Superior temporal gyrus (tissue), 1 donor: ENCODE measurements around the gene ARG2.

Source experiments
- DNase-seq: peaks from one replicate; pipeline ENCODE4 v3.0.0-alpha.2; 2016; ENCODE audit errors: extremely low spot score

Gene ARG2

DNA sequence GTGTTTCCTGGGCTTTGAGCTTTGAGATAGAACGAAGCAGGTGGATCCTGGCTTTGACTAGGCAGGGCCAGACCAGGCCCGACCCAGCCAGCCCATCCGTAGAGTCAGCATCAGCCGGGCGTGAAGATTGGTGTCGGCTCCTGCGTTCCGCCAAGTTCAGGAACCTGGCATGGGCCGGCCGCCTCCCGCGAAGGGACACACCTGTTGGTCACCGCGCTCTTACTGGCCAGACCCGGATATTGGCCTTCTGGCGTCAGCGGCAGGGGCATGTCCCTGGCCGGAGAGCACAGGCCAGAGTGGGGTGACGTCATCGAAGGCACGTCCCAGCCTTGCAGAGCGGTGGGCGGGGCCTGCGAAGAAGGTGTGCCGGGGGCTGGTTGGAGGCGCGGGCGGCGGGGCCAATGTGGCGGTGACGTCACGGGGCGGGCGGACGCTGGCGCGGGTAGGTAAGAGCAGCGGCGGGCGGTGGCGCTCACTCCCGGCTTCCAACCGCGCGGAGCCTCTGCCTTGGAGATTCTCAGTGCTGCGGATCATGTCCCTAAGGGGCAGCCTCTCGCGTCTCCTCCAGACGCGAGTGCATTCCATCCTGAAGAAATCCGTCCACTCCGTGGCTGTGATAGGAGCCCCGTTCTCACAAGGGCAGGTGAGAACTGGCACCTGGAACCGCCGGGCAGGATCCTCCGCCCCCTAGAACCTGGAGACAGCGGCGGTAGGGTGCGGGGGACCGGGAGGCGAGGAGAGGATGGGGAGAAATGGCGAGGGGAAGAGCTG lies at the start of gene ARG2:
ARG2 (plus strand) TSS at position 475 of the 771 bp plus-strand sequence; CDS start at position 533, 58 bp downstream.
- peak; percentile 86 for DNase-seq

- no peak for DNase-seq
Measured at GRCh38 chr14:67570453-67570852, 49.3 kb upstream of the ARG2 start.

DNA sequence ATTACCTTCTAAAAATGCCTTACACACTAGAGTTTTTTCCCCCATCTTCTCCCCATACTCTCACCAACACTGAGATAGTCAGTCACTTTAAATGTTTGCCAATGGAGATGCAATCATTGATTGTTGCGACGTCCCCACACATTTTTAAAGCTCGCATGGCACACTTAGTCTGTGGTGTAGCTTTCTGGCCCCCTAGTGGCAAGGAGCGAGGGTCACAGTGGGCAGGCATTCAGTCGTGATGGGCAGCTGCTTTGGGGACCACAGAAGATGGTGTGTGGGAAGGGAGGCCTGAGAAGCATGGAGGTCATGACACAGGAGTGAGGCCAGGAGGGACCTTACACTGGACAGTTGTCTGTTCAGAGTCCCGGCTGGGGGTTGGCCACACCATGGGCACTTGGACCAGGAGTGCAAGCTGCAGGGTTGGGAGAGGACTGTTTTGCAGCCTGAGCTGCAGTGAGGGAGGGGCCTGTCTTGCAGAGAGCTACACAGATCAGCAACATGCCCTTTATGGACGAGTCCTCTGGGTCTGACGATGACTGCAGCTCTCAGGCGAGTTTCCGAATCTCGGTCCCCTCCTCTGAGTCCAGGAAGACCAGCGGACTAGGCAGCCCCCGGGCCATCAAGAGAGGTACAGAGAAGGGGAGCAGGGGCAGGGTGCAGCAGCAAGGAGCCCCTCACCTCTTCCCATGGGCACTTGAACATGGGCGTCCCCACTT lies 48.3 kb upstream of the ARG2 start:
- peak; percentile 82 for DNase-seq

DNA sequence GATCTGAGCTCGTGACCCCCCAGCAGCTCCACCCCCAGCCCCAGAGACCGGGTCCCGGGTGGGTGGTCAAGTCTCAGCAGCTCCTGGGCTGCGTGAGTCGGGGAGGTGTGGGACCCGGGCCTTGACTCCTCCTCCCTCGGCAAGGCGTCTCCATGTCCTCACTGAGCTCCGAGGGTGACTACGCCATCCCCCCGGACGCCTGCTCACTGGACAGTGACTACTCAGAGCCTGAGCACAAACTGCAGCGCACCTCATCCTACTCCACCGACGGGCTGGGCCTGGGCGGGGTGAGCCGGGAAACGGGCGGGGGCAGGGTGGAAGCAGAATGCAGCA lies 47.8 kb upstream of the ARG2 start:
- DNase-seq, result no peak

DNA sequence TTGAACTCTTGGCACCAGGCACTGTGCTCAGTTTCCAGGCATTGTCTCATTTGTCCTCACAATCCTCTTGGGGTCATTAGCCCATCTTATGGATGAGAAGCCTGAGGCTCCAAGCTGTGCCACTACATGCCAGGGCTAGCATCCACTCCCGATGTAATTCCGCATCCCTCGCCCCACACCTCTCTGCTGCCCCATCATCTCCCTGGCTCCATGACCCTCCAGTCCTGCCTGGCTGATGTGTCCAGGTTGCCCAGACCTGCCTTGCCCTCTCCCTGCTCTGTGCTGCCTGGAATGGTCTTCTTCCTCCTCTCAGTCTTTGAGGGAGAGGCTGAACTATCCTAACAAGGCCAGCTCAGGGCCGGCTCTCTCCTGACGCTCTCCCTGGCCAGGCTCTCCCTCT lies 47.1 kb upstream of the ARG2 start:
- DNase-seq, result no peak

- no peak for DNase-seq
Measured at GRCh38 chr14:67573228-67574010, 46.3 kb upstream of the ARG2 start.

DNA sequence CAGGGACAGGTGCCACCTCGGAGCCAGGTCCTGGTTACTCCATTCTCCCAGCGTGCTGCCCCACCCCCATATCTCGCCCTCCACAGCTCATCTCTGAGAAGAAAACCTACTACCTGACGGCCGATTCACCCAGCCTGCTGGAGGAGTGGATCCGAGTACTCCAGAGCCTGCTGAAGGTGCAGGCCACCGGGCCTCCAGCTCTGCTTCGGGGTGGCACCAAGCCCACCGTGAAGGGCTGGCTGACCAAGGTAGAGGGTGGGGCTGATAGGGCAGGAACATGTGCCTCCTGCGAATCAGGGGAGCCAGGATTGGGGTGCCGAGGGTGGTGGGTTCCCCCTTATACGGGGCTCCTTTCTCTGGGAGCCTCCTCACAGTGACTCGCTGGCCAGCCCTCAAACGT lies 45.6 kb upstream of the ARG2 start:
- DNase-seq, result no peak

- DNase-seq, result no peak
Measured at GRCh38 chr14:67574806-67575205, 44.9 kb upstream of the ARG2 start.

DNA sequence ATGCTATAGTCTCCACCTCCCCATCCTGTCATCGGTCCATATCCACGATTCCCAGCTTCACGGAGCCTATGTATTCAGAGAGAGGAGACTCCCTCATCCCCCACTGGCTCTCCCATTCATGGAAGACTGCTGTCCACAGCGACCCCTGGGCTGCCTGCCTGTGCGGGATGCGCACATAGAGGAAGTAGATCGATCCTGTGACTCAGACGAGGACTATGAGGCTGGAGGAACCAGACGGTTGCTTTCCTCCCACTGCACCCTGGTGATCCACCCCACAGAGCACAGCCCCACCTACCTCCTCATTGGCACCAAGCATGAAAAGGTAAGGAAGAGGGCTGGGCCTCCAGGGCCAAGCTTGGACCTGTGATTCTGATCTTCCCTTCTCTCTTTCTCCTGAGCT lies 44.0 kb upstream of the ARG2 start:
- DNase-seq, result no peak

- DNase-seq, result no peak
Measured at GRCh38 chr14:67576216-67576955, 43.3 kb upstream of the ARG2 start.

- DNase-seq, result no peak
Measured at GRCh38 chr14:67577181-67577808, 42.4 kb upstream of the ARG2 start.

DNA sequence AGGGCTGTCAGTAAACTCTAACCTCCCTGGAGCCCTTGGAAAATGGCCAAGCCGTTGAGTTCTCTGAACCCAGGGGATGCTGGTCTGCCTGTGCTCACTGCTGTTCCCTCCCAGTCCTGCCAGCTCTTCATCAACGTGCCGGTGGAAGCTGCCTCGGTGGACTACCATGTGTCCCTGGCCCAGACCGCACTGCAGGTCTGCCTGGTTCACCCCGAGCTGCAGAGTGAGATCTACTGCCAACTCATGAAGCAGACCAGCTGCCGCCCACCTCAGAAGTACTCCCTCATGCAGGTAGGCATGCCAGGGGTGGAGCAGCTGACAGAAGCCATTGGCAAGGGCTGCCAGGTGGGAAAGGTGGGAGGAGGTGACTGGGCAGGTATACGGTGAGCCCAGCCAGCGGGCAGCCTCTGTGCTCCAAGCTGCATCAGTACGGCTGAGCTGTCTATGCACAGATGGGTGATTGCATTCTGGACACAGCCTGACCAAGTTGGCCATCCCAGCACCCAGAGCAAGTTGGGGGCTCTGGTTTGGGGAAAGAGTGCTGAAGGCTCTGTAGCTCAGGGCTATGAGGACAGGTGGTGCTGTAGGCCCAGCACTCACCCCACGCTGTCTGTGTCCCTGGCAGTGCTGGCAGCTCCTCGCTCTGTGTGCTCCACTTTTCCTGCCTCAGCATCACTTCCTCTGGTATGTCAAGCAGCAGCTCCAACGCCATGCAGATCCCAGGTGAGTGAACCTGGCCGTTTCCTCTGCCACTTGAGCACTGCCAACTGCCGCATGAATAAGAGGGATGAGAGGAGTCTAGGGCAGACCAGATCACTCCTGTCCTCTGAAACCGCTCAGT lies 41.6 kb upstream of the ARG2 start:
- DNase-seq, result no peak

DNA sequence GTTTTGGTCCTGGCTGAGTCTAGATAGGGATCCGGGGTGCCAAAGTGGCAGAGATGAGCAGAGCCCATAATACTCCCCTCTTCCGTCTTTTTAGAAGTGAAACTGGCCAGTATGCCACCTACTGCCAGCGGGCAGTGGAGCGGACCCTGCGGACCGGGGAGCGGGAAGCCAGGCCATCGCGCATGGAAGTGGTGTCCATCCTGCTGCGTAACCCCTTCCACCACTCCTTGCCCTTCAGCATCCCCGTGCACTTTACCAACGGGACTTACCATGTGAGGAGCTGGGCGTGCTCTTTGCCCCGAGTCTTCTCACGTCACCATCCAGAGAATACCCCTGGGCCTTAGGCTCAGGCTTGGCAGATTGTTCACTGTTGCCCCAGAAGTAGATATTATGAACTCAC lies 40.7 kb upstream of the ARG2 start:
- no peak for DNase-seq

GRCh38 chr14:67579636-67580035 lies 40.1 kb upstream of the ARG2 start:
- DNase-seq, result no peak

GRCh38 chr14:67580336-67581171 lies 39.2 kb upstream of the ARG2 start:
- no peak for DNase-seq

DNA sequence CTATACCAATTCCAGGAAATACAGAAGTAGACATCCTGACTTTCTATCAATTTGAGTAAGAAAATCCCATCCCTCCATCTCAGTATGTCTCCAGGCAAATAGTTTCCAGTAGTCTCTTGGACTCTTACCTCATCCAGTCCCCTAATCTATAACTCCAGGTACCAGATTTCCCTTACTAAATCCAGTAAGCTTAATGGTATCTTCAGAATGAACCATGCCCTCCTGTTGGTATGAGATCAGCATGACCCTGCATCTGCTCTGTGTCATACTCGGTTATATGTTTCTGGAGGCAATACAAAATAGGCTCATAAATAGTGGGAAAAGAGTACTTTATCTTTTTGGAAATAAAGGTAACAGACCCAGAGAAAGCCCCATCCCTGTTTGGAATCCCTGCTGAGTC lies 38.1 kb upstream of the ARG2 start:
- no peak for DNase-seq

DNA sequence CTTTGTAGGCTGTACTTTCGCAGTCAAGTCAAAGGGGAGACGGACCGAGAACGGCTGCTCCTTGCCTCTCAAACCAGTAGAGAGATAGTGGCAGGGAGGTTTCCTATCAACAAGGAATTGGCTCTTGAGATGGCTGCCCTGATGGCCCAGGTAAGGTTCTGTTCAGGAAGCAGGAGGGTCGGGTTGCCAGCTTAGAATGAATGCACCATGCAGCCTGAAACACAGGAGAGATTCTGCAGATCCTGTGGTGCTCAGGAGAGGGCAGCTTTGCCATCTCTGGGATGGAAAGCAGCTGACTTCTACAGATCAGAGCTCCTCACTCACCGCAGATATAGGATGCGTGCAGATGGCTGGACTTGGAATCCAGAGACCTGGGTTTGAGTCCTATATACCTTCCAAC lies 37.7 kb upstream of the ARG2 start:
- DNase-seq, result no peak

DNA sequence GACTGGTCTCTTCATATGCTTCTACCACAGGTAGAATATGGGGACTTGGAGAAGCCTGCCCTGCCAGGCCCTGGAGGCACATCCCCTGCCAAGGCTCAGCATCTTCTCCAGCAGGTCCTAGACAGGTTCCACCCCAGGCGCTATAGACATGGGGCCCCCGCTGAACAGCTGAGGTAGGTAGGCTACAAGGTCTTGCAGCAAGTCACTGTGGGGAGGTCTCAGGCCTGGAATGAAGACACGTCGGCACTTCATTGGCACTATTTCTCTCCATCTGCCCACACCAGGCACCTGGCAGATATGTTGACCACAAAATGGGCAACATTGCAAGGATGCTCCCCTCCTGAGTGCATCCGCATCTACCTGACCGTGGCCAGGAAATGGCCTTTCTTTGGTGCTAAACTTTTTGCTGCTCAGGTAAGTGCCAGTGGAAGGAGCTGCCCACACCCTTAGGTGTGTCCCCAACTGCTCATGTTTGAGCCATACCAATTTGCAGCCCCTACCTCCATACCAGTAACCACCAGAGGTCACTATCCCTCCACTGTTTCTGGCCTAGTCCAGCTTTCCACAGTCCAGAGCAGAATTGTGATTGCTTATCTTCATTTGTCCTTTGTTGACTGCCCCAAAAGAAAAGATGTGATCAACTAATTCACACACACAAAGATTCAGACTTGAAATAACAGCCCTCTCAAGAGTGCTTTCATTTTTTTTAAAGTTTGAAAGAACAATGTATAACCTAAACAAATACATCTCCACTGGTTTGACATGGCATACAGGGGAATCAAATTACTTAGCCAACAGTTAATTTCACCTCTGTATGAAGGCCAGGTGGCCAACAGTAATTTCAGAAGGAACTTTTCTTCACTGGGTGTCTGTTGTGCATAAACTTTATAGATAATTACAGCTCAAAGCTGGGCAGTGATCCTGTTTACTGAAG lies 35.7 kb upstream of the ARG2 start:
- peak; percentile 57 for DNase-seq

- DNase-seq, result no peak
Measured at GRCh38 chr14:67584978-67585377, 34.7 kb upstream of the ARG2 start.
